ENCODE results near the gene HHAT.

HHAT gene

DNA sequence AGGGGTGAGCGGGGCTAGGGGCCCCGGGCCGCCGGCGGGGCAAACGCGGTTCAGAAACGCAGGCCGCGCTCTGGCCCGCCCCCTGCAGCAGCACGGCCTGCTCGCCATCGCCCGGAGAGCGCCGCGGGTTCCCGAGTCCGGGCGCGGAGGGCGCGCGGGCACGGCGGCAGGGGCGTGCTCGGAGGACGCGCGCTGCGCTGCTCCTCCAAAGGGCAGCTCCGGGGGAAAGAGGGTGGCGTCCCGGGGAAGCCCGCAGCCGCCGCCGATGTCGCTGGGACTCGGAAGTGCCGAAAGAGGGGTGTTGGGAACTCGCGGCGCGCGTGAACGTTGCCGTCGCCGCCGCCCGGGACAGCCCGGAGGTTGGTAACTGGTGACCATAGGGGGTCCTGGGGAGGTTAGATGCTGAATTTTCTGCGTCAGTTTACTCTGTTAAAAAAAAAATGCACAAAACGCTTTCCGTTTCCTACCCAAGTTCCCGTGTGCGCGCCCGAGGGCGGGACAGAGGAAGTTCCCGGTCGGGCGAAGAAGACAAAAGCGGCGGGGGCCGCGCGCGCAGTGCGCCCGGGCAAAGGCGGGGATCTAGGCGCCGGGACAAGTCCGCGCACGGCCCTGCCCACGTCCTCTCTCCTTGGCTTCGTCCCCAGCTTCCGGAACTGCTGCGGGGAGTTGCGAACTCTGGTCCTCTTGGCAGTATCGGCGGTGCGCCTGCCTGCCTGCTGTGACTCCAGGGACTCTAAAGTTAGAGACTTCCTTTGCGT lies at the start of gene HHAT:
Gene HHAT, plus strand, starts transcription at position 157 of the 758 bp plus-strand sequence. CDS start 20,074 bp downstream, outside the sequence.
- peak; percentile 81 for DNase-seq

DNA sequence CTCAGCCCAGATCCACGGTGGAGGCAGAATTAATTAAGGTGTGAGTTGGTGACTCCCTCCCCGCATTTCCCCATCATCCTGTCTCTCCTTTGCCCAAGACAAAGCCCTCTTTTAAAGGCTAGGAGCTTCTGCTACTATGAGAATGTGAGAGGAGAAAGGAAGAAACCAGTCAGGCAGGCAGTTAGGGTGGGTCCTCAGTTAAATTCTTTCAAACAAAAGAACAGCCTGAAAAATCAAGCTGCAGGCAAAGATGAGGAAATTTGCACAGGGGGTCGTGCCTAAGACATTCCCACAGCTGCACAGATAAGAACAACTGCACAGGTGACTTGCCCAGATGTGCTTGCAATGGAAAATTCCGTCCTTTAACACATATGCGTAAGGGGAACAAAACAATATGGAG lies 48.5 kb upstream of the HHAT start:
- DNase-seq, result no peak

DNA sequence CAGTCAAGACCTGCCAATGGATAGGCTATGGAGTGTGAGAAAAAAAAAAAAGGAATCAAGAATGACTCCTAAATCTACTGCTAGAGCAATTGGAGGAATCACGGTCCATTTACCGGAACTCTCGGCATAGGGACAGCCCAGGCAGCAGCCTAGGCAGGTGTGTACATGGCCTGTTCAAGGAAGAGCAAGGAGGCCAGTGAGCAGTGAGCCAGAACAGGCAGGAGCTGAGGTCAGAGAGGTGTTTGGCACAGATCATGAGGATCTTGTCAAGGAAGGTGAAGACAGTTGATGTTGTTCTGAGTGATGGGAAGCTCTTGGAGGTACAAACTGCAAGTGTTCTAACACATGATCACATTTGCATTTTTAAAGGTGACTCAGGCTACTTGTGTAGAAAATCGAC lies 40.6 kb upstream of the HHAT start:
- DNase-seq, result no peak

DNA sequence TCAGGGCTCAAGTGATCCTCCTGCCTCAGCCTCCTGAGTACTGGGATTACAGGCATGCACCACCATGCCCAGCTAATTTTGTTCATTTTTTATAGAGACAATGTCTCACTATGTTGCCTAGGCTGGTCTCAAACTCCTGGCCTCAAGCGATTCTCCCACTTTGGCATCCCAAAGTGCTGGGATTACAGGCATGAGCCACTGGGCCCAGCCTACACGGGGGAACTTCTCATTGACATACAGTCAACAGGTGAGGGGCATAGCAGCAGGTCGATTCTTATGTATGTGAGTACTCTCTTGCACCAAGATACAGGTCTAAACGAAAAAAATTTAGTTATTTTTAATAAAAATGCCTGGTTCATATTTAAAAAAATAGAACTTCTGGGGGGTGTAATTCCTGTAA lies 39.5 kb upstream of the HHAT start:
- no peak for DNase-seq

DNA sequence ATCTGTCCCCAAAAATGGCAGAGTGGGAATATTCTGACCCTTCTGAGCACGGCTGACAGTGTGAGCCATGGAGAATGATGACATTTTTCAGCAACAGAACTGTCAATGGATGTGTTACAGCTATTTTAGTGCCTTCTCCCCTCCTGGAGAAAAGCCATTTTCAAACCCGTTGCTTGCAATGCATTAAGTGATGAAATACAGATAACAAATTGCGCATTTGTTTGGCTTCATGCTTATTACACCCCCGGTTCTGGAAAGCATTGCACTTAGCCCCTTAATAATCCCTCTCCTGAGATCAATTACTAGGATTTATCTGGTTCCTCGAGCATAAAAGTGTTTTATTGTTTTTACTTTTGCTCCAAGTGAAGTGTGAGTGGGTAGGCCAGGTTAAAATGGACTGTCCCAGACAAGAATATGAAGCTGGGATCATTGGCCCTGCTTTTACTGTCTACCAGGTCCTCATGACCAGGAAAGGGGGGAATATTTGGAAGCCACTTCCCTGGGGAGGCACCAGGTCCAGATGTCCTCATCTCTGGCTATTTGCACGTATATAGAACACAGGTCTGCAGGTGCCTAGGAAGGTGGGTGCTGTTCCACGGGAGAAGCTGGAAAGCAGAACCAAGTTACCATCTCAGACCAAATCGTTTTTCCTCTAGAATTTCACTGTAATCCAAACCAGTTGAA lies 37.5 kb upstream of the HHAT start:
- DNase-seq, result no peak

DNA sequence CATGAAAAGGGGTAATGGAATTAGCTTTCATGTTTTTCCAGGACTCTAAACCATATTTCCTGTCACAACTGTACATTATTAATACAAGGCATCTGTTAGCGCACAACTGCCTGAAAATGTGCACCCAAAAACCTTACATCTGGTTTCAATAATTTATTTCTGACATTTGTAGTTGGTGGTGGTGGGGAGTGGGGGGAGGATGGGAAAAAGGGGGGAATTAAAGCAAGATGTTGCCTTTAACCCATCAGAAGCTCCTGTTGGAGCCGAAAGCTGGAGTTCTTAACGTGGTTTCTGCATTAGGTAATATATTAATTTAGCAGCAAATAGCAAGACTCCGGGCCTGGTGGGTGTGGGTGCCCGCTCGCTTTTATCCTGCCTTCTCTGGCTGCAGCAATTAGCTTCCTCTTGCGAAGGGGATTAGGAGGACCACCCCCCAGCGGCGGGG lies 36.9 kb upstream of the HHAT start:
- peak; percentile 83 for DNase-seq

DNA sequence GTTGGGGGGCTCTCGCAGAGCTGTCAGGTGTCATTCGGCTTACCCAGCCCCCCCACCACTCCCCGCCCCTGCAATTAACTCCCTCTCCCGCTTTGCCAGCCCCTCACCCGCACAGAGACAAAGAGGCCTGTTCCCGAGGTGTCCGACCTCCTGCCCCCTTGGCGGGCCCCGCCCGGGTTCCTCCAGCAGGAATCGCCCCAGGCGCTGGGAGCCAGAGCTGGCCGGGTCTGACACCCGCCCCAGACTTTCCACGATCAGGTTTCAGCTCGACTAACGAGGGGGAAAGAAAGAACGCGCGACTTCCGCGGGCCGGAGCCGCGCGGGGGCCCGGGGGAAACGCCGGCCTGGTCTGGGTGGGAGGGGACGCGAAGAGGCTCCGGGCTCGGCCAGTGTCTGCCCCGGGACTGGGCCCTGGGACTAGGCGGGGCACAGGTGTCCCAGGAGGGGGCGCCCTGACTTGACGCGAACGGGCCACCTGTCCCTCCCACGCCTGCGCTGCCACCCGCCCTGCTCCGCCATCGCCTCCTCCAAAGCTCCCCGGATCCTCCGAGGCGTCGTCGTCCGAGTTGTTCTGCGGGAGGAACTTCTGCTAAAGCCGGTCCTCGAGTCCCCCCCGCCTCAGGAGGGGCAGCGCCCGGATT lies 36.4 kb upstream of the HHAT start:
- DNase-seq, result peak; percentile 73

DNA sequence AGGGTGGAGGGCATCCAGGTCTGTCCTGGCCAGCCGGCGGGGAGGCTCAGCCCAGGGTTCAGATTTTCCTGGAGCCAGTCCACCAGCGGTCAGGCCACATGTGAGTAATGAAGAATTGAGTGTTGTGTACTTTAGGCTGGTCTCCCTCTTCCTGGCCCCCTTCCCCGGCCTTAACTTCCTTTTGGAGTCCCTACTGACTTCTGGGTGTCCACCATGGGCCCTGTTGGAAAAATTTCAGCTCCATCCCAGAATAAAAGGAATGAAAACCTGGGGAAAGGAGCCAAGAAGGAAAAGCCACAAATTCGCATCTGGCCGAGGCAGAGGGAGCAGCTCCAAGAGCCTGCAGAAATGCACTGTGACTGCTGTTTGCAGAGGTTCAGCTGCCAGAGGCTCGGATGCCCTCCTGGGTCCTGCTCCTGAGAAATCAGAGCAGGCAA lies 35.5 kb upstream of the HHAT start:
- peak; percentile 76 for DNase-seq

DNA sequence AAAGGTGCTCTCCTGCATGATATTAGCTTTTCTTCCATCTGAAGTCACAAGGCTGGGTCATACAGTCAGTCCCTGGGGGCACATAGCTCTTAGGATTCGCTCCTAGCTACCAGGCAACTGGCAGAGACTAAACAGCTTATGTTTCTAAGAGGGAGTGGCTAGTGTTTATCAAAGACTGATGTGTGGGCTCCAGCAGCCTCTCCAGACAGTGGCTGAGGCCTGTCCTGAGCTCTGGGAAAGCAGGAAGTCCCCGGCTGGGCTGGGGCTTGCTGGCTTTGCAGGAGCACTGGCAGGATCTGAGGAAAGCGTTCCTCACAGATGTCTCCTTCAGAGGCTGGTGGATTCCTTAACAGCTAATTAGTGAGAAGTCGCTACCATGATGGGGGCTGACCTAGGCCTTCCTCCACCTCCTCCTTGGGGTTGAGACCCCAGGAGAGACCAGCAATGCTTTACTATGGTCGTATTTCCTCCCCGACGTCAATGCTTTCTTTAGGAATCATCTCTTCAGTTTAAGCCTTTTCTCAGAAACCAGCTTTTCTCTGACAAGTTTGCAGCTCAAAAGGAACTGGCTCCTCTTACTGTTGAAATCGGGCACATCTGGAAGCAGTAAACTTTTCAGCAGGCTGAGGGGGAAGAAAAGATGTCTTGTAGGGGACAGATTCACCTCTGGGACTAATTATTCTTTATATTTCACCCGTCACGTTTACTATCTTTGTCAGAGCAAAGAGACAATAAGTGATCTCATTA lies 33.5 kb upstream of the HHAT start:
- peak; percentile 38 for DNase-seq

DNA sequence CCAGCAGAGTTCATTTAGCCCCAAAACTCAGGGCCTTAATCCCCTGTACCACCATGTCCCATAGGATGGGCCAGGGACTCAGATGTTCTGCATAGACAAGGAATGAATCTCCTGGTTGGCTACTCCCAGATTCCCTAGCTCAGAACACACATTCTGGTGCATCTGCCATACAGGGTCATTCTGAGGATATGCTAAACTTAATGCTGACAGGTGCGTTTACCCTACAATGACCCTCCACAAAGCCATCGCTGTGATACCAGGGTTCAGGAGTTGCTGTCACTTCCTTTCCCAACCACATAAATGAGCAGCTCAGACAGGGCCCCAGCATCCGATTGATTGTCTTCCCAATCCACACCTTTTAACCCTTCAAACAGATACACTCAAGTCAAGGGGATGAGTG lies 32.0 kb upstream of the HHAT start:
- DNase-seq, result no peak

DNA sequence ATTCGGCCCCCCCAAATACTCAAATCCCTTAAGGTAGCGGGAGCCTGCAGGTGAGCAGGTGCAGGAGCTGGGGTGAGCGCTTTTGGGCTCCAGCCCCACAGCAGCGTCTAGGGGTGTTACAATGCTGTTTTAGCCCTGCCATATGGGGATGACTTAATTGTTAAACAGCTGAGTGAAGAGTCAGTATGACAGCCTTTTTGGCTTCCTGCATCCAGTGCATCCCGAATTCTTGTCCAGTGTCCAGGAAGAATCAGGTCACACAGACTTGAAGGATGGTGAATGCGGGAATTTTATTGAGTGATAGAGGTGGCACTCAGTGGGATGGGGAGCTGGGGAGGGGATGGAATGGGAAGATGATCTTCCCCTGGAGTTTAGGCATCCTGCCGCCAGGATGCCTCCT lies 30.4 kb upstream of the HHAT start:
- DNase-seq, result no peak

DNA sequence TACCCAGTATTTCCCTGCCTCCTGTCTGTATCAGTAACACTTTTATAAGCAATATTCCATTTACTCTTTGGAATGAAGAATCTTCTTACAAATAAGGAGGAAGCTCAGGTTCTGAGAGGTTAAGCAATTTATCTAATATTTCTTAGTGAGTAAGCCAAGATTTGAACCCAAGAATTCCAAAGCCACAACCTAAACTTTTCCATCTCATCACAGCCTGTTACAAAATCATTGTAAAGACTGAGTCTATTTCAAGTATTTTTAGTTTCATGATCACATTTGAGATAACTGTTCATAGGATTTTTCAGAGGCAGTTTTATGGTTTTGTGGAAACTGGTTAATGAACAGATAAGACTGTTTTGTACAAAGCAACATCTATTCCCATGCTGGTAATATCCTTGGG lies 29.8 kb upstream of the HHAT start:
- DNase-seq, result no peak

DNA sequence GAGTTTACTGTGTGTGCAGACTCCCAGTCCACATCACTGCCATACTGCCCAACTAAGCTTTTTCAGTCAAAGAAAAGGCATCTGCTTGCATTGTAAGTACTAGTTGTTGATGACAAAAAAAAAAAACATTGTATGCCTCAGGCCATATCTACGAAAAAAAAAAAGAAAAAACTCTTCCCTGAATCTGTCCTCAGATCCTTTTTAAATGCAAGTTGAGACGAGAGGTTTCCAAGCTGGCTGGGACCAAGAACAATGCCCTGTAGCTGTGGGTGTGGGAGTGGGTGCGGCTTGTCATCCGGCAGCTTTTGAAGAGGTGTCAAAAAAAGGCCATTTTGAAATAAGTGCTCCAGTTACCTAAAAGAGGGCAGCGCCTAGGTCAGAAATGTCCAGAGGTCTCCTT lies 29.2 kb upstream of the HHAT start:
- DNase-seq, result no peak

DNA sequence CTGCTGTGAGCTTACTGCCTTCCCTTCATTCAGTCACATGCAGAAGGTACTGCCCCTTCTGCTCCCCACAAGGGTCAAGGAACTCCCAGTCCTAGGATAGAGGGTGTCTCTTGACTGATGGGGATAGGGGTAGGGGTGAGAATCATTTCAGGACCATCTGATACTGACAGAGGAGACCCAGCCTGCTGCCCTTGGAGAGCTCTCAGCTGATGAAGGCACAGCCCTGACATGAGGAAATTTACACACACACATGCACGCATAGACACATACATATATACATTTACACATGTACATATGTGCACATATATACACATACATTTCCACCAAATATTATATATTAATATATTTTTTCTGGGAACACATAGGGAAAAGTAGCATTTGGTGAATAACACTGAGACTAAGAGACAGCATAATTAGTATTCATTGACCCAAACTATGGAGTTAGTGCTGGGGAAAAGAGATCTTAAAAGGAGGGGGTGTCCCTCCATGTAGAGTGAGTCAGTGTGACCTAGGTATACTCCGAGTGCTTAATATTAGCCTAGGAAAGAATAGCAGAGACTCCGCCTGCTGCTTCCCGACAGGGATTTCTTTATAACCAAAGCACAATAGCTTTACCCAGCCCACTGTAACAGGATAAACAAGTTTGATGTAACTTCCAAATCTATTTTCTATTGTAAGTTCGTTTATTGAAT lies 27.6 kb upstream of the HHAT start:
- DNase-seq, result no peak

DNA sequence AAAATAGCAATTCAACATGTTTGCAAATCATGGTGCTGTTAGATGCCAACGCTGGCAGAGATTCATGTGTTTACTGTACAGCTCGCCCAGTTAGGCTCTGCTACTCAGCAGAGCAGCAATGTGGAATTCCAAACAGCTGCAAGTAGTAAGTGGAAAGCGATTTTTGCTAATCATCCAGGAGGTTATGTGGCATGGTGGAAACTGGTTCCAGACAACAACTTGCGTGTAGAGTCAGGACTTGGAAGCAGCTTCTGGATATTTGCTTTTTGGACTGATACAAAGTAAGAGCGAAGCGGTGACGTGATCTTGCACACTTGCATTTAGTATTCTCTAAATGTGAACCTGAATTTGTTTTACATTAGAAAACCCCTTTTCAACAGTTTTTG lies 27.1 kb upstream of the HHAT start:
- DNase-seq, result no peak

DNA sequence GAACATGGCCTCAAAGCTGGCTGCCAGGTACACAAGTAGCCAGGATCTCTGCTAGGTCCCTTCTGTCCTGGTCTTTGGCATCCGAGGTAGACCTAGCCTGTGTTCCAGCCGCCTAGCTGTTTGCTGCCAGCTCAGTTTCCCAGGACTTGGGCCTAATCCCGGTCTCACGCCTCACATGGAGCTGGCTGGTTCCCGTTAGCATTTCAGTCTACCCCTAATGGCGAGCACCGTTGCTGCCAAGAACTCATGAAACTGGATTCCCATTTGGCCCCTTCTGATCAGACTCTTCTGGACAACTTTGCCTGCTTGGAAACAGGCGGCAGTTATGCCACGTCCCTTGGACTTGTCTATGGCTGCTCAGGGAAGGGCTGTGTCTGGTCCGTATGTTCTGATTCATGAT lies 26.2 kb upstream of the HHAT start:
- no peak for DNase-seq

DNA sequence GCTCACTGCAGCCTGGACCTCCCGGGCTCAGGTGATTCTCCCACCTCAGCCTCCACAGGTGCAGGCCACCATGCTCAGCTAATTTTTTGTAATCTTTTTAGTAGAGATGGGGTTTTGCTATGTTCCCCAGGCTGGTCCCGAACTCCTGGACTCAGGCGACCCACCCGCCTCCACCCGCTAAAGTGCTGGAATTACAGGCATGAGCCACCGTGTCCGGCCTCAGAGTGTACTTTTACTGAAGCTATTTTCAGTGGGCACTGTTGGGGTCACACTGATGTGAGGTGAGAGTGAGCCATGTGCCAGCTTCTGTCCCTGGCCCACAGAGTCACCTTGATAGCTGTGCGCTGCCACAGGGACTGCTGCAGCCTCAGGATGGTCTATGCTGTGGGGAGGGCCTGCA lies 25.3 kb upstream of the HHAT start:
- DNase-seq, result no peak

DNA sequence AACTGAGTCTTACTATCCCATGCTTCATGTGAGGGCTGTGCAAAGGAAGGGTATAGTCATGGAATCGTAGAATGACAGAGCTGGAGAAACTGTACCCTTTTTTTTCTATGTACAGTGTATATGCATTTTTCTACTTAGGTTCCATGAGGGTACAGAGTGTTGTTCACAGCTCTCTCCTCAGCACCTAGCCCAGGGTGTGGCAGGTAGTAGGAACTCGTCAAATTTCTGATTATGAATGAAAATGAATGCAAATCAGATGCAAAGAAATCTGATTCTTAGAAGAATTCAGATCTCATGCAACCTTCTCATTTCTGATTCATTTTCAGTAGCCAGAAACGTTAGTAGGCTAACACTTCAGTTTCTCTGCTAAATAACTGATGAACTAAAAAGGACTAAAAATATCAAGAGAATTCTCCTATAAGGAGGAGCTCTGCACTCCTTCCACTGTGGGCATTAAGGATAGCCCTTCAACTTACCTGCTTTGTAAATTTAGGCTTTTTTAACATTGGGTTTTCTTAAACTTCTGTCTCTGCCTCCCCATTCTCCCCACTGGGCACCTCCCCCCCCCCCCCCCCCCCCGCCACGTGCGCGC lies 18.0 kb upstream of the HHAT start:
- no peak for DNase-seq

DNA sequence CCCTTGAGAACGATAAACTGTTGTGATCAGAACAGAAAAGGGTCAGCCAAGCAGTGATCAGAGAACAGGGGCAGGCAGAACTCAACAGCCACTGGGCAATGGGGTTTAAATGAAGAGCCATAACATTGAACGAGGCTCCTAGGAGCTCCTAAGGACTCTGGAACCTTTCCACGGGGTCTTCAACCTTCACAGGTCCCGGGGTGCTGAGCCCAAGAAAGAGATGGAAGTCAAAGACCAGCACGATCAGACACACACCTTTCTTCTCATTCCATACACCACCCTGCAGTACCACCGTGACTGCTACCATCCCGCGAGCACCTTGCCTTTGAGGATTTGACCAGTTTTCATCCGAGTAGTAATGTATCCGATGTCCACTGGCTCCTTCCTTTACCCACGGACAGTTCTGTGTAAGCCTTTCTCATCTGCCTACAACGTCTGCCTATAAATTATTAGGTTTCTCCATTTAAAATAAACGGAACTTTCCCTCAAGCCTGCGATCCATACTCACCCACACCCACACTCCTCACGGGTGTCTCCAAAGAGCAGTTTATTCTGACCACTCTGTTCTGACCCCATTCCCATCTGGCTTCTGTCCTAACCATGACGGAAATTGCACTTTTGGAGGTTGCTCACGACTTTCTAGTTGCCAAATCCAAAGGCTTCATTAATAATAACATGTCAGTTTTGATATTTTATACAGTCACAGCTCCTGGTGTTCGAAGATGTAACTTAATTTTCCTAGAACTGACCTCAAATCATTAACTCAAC lies 16.8 kb upstream of the HHAT start:
- DNase-seq, result no peak

DNA sequence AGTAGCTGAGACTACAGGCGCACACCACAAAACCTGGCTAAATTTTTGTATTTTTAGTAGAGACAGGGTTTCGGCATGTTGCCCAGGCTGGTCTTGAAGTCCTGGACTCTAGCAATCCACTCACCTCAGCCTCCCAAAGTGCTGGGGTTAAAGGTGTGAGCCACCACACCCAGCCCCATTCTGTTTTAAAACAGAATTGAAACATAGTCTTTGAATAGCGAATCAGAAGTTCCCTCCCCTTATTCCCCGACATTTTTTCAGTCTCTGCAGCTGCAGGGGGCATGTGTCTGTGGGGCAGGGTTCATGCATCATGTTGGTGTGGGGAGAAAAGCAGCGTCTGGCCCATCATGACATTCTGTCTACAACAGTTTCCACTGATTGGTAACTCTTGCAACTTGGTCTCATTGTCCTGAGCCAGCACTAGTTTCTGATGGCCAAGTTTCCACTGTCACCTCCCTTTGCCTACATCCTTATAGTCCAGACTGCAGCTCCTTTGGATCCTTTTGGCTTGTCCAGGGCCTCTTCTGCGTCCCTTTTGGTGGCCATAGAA lies 15.6 kb upstream of the HHAT start:
- no peak for DNase-seq

DNA sequence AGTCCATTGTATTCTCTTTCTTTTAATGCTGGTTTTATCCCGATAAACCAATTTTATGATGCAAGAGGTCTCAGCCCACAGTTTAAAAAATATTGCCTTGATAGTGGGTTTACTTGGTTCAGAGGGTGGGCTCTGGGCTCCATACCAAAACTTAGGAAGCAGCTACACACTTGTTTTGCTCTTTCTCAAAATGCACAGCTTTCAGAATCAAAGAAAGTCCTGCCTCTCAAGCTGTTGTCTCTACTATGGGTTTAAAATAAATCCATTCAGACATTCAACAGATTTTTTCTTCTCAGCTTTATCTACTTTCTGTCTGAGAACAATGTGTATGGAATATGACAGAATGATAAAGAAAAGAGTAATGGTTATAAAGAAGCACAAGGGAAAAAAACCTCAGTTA lies 14.8 kb upstream of the HHAT start:
- DNase-seq, result no peak
